ENCODE data around the gene DLL3. TPM values are rescaled to one million over a fixed set of nuclear protein-coding genes. Genes with fewer than 3 reads are reported as not detected.

DLL3 gene
- total and polyA plus RNA-seq, 2 experiments from 2014 or later: 1.1 to 1.6 TPM

DNA sequence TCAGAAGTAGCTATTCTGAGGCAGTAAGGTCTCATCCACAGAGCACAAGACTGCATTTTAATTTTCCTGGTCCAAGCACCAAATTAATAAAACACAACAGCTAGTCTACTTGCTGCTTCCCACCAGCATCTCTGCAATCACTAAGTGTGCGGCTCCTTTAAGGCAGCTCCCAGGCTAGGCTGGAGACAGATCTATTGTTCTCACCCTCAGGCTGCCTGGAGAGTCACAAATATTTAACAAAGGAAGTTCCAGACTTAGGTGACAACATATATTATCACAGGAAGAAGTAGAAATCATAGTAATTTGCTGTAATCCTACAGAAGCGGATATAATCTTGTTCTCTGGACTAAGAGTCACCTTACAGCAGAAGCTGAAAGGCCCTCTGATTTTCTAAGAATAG lies 43.5 kb downstream of the DLL3 start:
- Histone ChIP-seq H3K4me3 (no peak overlapping the region), H3K4me2 (no peak overlapping the region), H3K9me3 (ENCODE audit: low read depth) (no peaks in the 10 kb centered on the region), H2AFZ (no peak overlapping the region), H3K79me2 (peaks cover 23% of the 10 kb centered on the region), H3K9me2 (replicated peaks; ENCODE audit: insufficient read depth) (no peaks in the 10 kb centered on the region), H3K27me3 (no peaks in the 10 kb centered on the region), H3K36me3 (replicated peaks; ENCODE audit: insufficient read depth, low read depth) (no peaks in the 10 kb centered on the region), H3K4me1 (ENCODE audit: insufficient read depth) (peaks cover 12% of the 10 kb centered on the region), H4K20me1 (ENCODE audit: insufficient read depth, poor library complexity, severe bottlenecking) (peaks cover 4% of the 10 kb centered on the region), H3K27ac (no peak overlapping the region)
- 39% methylated on average over 2 of the region's 2 CpGs for WGBS (ENCODE audit: low lambda C conversion rate, missing lambda C conversion rate)
- TF ChIP-seq, protein P1, sequence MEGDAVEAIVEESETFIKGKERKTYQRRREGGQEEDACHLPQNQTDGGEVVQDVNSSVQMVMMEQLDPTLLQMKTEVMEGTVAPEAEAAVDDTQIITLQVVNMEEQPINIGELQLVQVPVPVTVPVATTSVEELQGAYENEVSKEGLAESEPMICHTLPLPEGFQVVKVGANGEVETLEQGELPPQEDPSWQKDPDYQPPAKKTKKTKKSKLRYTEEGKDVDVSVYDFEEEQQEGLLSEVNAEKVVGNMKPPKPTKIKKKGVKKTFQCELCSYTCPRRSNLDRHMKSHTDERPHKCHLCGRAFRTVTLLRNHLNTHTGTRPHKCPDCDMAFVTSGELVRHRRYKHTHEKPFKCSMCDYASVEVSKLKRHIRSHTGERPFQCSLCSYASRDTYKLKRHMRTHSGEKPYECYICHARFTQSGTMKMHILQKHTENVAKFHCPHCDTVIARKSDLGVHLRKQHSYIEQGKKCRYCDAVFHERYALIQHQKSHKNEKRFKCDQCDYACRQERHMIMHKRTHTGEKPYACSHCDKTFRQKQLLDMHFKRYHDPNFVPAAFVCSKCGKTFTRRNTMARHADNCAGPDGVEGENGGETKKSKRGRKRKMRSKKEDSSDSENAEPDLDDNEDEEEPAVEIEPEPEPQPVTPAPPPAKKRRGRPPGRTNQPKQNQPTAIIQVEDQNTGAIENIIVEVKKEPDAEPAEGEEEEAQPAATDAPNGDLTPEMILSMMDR (IDR thresholded peaks at IDR 0.05; ENCODE audit: poor library complexity): no peak
- no peak for TF ChIP-seq EZH2phosphoT487 (IDR thresholded peaks at IDR 0.05; ENCODE audit: low read depth, severe bottlenecking, unreplicated experiment)
- TF ChIP-seq EZH2 (IDR thresholded peaks at IDR 0.05; ENCODE audit: borderline replicate concordance): no peak
- no peak for DNase-seq (ENCODE audit: low spot score)

DNA sequence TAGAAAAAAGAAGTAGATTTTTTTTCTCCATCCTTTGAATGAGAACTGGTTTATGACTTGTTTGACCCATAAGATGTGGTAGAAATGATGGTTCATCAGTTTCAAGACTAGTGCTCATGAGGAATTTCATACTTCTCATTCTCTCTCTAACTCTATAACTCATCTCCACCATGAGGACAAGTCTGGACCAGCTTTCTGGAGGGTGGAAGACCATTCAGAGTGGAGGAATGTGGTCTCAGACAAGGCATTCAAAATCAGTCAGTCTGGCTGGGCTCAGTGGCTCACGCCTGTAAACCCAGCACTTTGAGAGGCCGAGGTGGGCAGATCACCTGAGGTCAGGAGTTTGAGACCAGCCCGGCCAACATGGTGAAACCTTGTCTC lies 44.7 kb downstream of the DLL3 start:
- DNase-seq (ENCODE audit: low spot score): no peak
- Histone ChIP-seq H2AFZ (no peak overlapping the region), H3K4me2 (no peak overlapping the region), H3K4me1 (ENCODE audit: insufficient read depth) (peaks cover 9% of the 10 kb centered on the region), H3K4me3 (no peak overlapping the region), H3K9me2 (replicated peaks; ENCODE audit: insufficient read depth) (no peaks in the 10 kb centered on the region), H3K79me2 (peaks cover 10% of the 10 kb centered on the region), H3K27me3 (no peaks in the 10 kb centered on the region), H3K36me3 (replicated peaks; ENCODE audit: insufficient read depth, low read depth) (no peaks in the 10 kb centered on the region), H3K9me3 (ENCODE audit: low read depth) (no peaks in the 10 kb centered on the region), H3K27ac (no peak overlapping the region), H4K20me1 (ENCODE audit: insufficient read depth, poor library complexity, severe bottlenecking) (peaks cover 4% of the 10 kb centered on the region)
- TF ChIP-seq EZH2phosphoT487 (IDR thresholded peaks at IDR 0.05; ENCODE audit: low read depth, severe bottlenecking, unreplicated experiment) (no peak), EZH2 (IDR thresholded peaks at IDR 0.05; ENCODE audit: borderline replicate concordance) (no peak)
- TF ChIP-seq, protein P1 (IDR thresholded peaks at IDR 0.05; ENCODE audit: poor library complexity): no peak
- WGBS (ENCODE audit: low lambda C conversion rate, missing lambda C conversion rate): 93% methylated on average over 3 of the region's 3 CpGs

DNA sequence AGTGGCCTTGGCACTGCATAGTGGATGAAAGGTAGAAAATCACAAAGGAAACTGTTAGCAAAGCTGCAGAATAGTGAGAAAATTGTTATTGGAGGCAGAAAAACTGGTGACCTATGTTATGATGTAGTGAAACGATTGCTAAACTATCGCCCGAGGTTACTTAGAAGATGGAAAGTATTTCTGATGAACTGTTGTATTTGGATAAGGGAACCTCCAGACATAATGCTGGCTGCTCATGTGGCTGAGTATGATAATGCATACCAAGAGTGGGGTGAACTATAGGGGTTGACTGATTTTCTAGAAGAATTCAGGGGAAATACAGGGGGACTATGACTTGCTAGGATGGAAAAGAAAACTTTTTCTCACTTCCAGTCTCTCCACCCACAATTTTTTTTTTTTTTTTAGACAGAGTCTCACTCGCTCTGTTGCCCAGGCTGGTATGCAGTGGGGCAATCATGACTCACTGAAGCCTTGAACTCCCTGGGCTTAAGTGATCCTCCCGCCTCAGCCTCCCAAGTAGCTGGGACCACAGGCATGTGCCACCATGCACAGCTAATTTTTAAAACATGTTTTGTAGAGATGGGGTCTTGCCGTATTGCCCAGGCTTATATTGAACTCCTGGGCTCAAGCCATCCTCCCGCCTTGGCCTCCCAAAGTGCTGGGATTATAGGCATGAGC lies 45.6 kb downstream of the DLL3 start:
- Histone ChIP-seq H3K79me2 (peaks cover 2% of the 10 kb centered on the region), H3K27ac (no peak overlapping the region), H3K9me3 (ENCODE audit: low read depth) (no peaks in the 10 kb centered on the region), H3K4me3 (no peak overlapping the region), H2AFZ (no peak overlapping the region), H3K9me2 (replicated peaks; ENCODE audit: insufficient read depth) (no peaks in the 10 kb centered on the region), H3K36me3 (replicated peaks; ENCODE audit: insufficient read depth, low read depth) (no peaks in the 10 kb centered on the region), H4K20me1 (ENCODE audit: insufficient read depth, poor library complexity, severe bottlenecking) (no peaks in the 10 kb centered on the region), H3K4me2 (no peak overlapping the region), H3K27me3 (no peaks in the 10 kb centered on the region), H3K4me1 (ENCODE audit: insufficient read depth) (peaks cover 4% of the 10 kb centered on the region)
- WGBS (ENCODE audit: low lambda C conversion rate, missing lambda C conversion rate): 82% methylated on average over 7 of the region's 7 CpGs
- DNase-seq (ENCODE audit: low spot score): no peak
- TF ChIP-seq, protein P1 (IDR thresholded peaks at IDR 0.05; ENCODE audit: poor library complexity): no peak
- TF ChIP-seq EZH2 (IDR thresholded peaks at IDR 0.05; ENCODE audit: borderline replicate concordance) (no peak), EZH2phosphoT487 (IDR thresholded peaks at IDR 0.05; ENCODE audit: low read depth, severe bottlenecking, unreplicated experiment) (no peak)

Data from hepatocyte (in vitro differentiated cells).